T47D (cell line): ENCODE results near the gene RPS6KL1.
A peak's percentile ranks its signal among the peaks of the same experiment; 100 is the strongest.

Experiments used
- DNase-seq, 2 experiments: peaks; one replicate each; pipeline versions ENCODE4 v3.0.0 to v3.0.0-alpha.2; 2011 to 2012; ENCODE audit warnings: low read depth in 1 of 2, low spot score in 1 of 2
- JUND ChIP-seq: IDR thresholded peaks from 2 replicates; pipeline ENCODE4 v1.6.1; 2012; ENCODE audit warnings: low read depth
- in situ Hi-C: cut with HindIII; loops from 2 replicates; pipeline ENCODE4 v1.10.0; 2016; ENCODE audit warnings: low sequenced_read_pairs, low pct_unique_long_range_greater_than_20kb

RPS6KL1 gene

DNA sequence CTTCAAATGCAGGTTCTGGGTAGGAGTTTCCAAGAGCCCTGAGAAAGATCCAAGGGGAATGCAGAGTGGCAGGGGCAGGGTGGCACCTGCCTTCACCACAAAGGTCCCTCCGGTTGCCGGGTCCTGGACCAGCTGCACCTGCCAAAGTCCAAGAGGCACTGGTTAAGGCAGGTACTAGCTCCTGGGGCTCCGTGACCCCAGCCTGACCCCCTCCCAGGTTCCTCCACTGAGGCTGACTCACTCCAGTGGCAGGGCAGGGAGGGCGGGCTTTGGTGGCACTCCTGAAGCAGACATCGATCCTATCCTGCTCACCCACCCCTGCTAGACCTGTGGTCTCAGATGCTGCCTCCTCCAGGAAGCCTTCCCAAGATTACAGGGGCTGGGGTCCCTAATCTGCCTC, 11.4 kb downstream of the RPS6KL1 start:
- DNase-seq: no peak
- no peak for TF ChIP-seq JUND
- in situ Hi-C loops: no loop called here

DNA sequence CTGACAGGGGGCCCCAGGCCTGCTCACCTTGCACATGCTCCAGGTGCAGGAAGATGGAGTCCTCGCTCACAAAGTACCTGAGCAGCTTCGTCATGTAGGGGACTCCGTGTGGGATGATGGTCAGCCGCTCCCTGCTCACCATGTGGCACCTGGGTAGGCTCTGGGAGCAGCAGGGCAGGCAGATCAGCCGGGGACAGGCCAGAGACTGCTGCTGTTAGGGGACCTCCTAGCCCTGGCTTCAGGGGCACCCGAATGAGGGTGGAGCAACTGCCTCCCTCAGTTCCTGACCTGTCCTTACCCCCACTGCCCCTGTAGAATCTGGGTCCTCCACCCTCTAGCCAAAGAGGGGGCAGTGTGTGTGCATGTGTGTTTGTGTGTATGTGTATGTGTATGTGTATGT, 11.8 kb downstream of the RPS6KL1 start:
- no peak for DNase-seq
- in situ Hi-C loops: no loop called here
- no peak for TF ChIP-seq JUND

DNA sequence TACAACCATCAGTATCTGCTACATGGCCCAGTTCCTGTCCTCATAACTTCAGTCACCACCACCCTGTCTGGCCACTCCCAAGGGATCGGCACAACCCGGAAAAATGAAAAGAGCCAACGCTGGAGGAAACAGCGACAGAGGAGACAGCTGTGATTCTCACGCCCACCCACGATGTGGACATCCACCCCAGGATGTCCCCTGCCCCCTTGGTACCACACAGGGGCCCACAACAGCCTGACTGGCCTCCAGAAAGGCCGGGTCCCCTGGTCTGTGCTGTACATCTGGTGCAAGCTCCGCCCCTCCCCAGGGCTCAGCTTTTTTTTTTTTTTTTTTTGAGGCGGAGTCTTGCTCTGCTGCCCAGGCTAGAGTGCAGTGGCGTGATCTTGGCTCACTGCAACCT, 12.5 kb downstream of the RPS6KL1 start:
- TF ChIP-seq JUND: no peak
- in situ Hi-C loops: no loop called here
- DNase-seq: no peak

GRCh38 chr14:74909911-74910310, 13.1 kb downstream of the RPS6KL1 start:
- in situ Hi-C loops: no loop called here
- no peak for DNase-seq
- TF ChIP-seq JUND: no peak

DNA sequence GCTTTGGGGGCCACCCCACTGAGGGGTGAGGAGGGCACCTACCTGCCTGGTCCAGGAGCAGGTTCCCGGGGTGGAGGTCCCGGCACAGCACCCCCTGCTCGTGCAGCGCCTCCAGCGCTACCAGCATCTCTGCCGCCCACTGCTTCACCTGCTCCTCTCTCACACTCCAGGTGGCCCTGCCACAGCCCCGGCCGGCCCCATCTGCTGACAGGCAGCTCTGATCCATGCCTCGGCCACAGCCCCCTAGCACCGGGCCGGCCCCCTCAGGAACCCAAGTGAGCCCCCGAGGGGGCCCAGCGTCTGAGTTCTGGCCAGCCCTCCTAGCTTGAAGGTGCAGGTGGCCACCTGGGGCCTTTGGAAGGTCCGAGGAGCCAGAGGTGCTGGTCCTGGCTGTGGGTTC, 13.6 kb downstream of the RPS6KL1 start:
- in situ Hi-C loops: no loop called here
- no peak for DNase-seq
- no peak for TF ChIP-seq JUND

DNA sequence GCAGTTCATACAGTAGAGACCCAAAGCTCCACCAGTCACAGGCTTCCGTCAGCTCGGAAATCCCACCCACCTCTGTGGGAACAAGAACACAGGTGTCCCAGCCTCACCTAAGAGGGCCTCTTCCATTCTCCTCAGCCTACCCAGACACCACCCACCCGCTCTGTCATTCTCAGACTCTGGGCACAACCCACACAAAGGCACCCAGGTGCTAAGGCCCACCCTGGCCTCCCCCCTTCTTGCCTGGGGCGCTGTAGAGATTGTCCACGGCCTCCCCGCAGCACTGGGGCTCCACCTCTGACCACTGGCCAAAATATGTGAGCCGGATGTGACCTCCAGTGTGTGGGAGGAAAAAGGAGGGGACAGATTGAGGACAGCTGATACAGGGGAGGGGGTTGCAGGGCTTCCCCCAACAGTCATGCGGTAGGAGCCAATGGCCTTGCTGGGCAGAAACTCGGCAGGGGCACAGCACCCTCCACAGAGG, 14.2 kb downstream of the RPS6KL1 start:
- no peak for DNase-seq
- in situ Hi-C loops: no loop called here
- TF ChIP-seq JUND: no peak

- TF ChIP-seq JUND: no peak
- in situ Hi-C loops: no loop called here
Observed at GRCh38 chr14:74907744-74908143, 15.3 kb downstream of the RPS6KL1 start.

GRCh38 chr14:74906925-74907521, 16.0 kb downstream of the RPS6KL1 start:
- in situ Hi-C loops: no loop called here
- DNase-seq: no peak
- TF ChIP-seq JUND: no peak

More at GRCh38 chr14:74907744-74908143, 15.3 kb downstream of the RPS6KL1 start:
- no peak for DNase-seq

- DNase-seq: peak; percentile 66 to 82
Observed at GRCh38 chr14:74905595-74906142, 17.4 kb downstream of the RPS6KL1 start.

DNA sequence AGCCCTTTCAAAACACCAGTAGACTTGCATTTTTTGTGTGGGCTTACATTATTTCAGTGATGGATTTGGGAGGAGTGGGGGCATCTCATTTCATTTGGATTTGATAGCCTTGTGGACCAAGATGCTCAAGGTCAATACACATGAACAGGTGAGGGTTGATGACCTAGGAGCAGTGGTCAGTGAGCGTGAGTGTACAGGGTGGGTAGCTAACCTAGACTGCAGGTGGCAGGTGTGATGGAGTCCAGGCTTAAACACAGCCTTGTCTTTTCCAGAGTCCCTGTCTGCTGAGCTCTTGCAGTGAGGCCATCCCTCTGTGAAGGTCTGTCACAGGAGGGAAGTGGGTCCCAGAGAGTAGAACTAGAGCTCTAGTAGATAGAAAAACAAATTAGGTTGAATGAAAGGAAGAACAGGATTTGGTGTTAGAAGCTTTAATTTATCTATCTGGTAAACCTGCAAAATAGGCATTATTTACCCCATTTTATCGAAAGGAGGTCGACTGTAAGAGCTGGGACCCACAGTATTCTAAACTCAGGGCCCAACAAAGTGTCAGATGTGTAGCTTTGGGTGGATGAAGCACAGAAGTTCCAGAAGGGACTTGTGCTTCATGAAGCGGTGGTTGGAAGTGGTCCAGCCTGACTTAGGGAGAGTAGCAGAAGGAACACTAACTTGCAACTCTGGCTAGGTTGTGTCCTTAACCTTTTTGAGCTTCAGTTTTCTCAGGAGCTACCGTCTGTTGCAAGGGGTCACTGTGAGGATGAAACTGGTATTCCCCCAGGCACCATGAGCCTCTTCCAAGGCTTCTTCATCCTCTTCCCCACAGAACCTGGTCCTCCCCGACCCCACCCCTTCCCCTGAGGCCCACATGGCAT, 18.2 kb downstream of the RPS6KL1 start:
- no peak for TF ChIP-seq JUND
- in situ Hi-C loops: no loop called here

More at GRCh38 chr14:74905595-74906142, 17.4 kb downstream of the RPS6KL1 start:
- in situ Hi-C loops: no loop called here
- no peak for TF ChIP-seq JUND

GRCh38 chr14:74902941-74903705, 19.9 kb downstream of the RPS6KL1 start:
- TF ChIP-seq JUND: no peak
- in situ Hi-C loops: no loop called here
- DNase-seq: no peak

More for the DNA sequence above, 18.2 kb downstream of the RPS6KL1 start:
- DNase-seq: no peak

DNA sequence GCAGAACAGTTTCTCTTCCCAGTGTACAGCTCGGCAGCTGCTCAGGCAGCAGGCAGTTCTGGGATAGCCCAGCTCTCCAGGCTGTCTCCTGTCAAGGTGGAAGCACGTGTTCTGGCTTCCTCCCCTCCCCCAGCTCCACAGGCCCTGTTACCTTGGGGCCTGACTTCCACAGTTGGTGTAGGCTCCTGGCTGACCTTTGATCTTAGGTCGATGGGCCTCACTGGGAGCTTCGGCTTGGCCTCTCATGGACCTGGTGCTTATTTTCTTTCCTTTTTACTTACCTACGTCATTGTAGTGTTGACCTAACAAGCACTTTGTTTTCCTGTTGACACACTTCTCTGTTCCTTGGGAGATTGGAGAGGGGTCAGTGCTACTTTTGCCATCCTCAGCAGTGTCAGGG, 24.4 kb downstream of the RPS6KL1 start:
- no peak for TF ChIP-seq JUND
- DNase-seq: no peak
- in situ Hi-C loops: no loop called here

DNA sequence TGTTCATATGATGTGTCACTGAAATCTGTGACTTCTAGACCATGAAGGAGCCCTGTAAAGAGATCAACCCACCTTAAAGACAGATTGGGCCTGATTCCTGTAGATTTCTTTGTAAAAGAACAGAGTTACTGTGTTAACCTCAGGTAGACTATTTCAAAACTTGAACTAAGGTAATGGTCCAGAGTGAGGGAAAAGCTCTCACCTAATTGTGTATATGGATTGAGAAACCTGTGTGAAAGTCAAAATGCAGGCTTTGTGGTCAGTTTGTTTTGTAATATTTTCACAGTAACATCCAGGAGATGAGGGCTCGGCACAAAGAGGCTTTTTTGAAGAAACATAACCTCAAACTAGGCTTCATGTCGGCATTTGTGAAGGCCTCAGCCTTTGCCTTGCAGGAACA, 25.0 kb downstream of the RPS6KL1 start:
- in situ Hi-C loops: no loop called here
- no peak for TF ChIP-seq JUND
- DNase-seq: no peak
